GM13976 (cell line): ENCODE results near the gene RPH3AL.

Experiments used
- DNase-seq: peaks from one replicate; pipeline ENCODE4 v3.0.0; 2012; ENCODE audit warnings: low spot score
- in situ Hi-C: fragments of 300-500 bp; cut with MboI; formaldehyde crosslinking; loops from one replicate; pipeline ENCODE4 v1.12.0; 2022; ENCODE audit warnings: low sequenced_read_pairs, mixed read lengths, inconsistent platforms; ENCODE audit not compliant: unreplicated experiment
- TF ChIP-seq, protein P1 (sequence below): IDR thresholded peaks from 2 replicates; pipeline ENCODE4 v1.5.1; 2012; ENCODE audit warnings: borderline replicate concordance, mild to moderate bottlenecking; ENCODE audit not compliant: insufficient read depth; ENCODE audit errors: extremely low read depth, missing control alignments, control extremely low read depth

The RPH3AL gene

DNA sequence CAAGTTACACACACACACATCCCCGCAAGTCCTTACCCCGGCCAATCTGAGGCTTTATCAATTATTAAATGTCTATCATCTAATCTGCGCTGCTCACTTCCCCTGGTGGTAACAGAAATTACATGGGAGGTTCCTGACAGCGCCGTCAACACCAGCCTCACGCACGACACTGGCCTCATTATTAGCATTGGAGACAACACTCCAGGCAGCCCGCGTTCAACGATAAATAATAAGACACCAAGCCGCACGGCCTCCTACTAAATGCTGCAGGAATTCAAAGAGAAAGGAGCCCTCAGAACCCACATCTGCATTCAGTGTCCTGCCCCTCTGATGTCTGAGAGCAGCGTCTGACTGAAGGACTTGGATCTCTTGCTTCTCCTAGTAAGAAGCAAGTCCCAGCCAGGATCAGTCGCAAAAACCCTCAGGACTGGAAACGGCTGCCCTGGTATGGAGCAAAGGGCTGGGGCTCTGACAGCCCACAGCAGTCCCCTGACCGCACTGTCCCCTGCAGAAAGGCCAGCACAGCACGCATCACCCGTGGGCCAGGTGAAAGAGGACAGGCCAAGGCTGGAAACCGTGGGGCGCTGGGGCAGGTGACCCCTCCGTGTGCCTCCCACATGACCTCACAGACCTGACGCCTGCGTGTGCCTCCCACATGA lies 7.6 kb upstream of the RPH3AL start:
- TF ChIP-seq, protein P1, sequence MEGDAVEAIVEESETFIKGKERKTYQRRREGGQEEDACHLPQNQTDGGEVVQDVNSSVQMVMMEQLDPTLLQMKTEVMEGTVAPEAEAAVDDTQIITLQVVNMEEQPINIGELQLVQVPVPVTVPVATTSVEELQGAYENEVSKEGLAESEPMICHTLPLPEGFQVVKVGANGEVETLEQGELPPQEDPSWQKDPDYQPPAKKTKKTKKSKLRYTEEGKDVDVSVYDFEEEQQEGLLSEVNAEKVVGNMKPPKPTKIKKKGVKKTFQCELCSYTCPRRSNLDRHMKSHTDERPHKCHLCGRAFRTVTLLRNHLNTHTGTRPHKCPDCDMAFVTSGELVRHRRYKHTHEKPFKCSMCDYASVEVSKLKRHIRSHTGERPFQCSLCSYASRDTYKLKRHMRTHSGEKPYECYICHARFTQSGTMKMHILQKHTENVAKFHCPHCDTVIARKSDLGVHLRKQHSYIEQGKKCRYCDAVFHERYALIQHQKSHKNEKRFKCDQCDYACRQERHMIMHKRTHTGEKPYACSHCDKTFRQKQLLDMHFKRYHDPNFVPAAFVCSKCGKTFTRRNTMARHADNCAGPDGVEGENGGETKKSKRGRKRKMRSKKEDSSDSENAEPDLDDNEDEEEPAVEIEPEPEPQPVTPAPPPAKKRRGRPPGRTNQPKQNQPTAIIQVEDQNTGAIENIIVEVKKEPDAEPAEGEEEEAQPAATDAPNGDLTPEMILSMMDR, result no peak
- no peak for DNase-seq
- in situ Hi-C loops, result no loop called here

GRCh38 chr17:358491-359151 lies 6.0 kb upstream of the RPH3AL start:
- in situ Hi-C loops, result no loop called here
- DNase-seq, result no peak
- TF ChIP-seq, protein P1, result no peak

DNA sequence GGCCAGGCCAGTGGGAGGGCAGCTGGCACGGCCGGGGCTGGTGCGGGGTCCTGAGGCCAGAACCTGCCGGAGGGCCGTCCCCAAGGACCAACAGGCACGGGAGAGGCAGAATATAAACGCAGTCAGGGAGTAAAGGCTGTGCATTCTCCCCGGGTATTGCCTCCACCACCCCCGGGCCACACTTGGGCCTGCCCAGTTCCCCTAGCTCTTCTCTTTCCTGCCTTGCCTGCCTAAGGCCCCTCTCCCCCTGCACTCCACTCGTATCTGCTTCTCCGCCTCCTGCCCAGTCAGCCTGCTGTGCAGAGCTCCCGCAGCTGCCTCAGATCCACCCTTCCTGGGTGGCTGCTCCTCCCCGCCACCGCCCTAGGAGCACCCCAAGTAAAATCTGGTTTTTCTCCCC lies 5.0 kb upstream of the RPH3AL start:
- in situ Hi-C loops, result no loop called here
- no peak for DNase-seq
- TF ChIP-seq, protein P1, result no peak

- in situ Hi-C loops, result no loop called here
- no peak for DNase-seq
- TF ChIP-seq, protein P1, result no peak
Measured at GRCh38 chr17:356671-357434, 4.2 kb upstream of the RPH3AL start.

GRCh38 chr17:354651-355556 lies 2.3 kb upstream of the RPH3AL start:
- in situ Hi-C loops, result no loop called here
- no peak for DNase-seq

More at GRCh38 chr17:354651-355556, 2.3 kb upstream of the RPH3AL start:
- TF ChIP-seq, protein P1, result no peak
